NCI-H146 treated with DMSO at 0.1 percent for 48 hours (cell line): ENCODE data around the gene TAF3.
"Not testable (repeated sequence)": the region's sequence is repeated elsewhere in the genome, so short reads cannot be mapped to it uniquely, and the experiment has no call there.

Experiments
- DNase-seq: peaks from one replicate; lab custom pipeline; 2025; ENCODE audit not compliant: unreplicated experiment; lab: John Stamatoyannopoulos, UW

TAF3 gene

DNA sequence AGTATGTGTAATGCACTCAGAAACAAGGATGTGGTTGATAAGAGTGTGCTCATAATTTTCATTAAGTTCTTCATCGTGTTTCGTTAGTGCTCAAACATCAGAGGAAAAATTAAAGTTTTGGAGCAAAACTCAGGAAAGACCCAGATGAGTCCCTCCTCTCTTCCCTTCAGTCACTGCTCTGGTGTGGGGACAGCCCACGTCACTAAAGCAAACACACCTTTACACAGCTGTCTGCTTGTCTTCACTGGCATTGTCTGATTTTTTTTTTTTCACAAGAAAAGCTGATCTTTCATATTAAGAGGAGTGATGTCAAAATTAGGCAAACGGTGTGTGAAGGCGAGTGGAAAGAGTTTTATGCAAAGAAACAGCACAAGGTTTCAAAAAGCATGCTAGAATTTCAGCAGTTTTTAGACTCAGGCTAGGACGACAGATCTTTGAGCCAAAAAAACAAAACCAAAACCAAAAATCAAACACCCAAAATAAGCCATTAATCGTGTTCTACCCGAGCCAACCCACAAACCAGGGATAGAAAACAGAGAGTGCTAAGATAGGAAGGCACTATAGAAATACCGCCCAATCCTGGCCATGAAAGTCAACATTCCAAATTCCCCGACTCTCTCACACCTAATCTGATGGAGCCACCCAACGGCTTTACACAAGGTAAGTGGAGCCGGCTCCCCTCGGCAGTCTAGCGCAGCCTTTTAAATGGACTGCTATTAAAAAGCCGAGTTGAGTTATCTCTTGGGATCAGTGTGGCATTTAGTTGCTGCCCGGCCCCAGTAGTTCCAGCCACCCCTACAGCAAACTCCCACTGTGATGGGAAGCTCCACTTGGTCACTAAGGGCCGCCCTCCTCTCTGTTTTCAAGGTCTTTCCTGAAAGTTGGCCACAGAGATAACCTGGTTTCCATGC, 208.3 kb downstream of the TAF3 start:
- peak; percentile 49 for DNase-seq

DNA sequence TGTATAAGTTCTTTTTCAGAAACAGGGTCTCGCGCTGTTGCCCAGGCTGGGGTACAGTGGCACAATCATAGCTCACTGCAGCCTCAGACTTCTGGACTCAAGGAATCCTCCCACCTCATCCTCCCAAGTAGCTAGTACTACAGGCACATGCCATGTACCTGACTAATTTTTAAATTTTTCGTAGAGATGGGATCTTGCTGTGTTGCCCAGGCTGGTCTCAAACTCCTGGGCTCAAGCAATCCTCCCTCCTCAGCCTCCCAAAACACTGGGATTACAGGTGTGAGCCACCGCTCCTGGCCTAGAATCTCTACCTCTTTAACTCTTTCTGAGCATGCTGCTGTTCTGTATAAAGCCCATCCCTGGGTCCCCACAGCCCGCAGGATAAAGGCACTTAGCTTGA, 212.9 kb downstream of the TAF3 start:
- DNase-seq: not testable (repeated sequence)

DNA sequence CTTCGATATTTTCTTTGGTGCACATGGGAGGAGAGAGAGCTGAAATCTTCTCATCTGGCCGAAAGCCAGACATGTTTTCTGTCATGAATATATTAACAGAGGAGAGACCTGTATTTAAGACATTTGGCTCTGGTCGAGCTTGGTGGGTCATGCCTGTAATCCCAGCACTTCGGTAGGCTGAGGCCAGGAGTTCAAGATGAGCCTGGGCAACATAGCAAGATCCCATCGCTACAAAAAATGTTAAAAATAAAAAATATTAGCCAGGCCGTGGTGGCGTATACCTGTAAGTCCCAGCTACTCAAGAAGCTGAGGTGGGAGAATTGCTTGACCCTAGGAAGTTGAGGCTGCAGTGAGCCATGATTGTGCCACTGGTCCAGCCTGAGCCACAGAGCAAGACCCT, 214.3 kb downstream of the TAF3 start:
- no peak for DNase-seq

- DNase-seq: no peak
Observed at GRCh38 chr10:8033812-8034465, 215.6 kb downstream of the TAF3 start.

DNA sequence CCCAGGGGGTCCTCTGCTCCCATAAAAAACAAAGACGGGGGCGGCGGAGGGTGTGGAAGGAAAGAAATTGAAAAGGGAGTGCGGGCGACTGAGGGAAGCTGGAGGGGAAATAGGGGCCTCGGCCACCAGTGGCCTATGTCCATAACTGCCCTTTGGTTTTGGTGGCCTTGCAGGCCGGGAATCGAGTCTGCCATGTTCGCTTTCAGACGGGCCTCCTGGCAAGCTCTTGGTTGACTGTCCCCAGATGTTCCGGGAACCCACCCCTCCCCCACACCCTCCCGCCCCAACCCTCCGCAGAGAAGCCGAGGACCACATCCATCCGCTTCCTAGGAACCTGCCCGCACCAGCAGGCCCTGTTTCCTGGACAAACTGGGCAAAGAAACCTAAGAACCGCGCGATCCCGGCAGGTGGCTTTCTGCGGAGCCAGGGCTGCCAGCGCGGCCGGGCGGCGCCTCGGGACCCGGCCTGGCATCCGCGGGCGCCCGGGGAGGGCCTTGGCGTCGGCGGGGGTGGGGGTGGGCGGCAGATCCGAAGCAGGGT, 216.2 kb downstream of the TAF3 start:
- no peak for DNase-seq

- peak; percentile 32 for DNase-seq
Observed at GRCh38 chr10:8035006-8035640, 216.8 kb downstream of the TAF3 start.

DNA sequence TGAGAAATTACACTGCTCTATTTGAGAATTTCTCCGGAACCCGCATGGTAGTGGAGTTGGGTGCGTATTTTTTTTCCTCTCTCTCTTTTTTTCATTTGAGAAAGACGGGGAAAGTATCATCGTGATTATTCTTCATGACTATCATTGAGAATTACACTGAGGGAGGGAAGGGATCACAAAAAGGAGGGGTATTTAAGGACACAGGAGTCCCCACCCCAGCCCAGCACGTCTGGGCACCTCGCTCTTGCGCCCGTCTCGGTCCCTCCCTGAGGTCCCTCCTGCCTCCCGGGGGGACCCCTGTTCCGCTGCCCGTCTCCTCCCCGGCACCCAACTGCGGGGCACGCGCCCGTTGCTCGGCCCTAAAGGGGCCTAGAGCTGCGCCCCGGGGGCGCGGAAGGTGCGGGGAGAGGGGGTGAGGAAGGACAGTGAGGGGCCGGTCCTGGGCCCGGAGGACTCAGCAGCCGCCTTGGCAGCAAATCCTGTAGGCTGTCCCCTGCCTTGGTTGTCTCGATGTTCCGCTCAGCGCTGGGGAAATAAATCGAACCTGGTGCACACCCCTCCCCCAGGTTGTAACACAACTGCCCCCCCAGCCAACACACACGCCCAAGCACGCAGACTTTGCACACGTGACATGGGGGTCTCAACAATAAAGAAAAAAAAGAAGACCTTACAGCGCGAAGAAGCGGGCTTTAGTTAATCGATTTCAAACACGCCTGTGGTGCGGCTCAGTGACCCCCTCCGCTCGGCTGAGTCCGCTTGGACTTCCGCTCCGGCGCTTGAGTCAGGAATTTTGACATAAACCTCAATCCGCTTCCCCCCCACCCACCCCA, 217.6 kb downstream of the TAF3 start:
- DNase-seq: no peak

DNA sequence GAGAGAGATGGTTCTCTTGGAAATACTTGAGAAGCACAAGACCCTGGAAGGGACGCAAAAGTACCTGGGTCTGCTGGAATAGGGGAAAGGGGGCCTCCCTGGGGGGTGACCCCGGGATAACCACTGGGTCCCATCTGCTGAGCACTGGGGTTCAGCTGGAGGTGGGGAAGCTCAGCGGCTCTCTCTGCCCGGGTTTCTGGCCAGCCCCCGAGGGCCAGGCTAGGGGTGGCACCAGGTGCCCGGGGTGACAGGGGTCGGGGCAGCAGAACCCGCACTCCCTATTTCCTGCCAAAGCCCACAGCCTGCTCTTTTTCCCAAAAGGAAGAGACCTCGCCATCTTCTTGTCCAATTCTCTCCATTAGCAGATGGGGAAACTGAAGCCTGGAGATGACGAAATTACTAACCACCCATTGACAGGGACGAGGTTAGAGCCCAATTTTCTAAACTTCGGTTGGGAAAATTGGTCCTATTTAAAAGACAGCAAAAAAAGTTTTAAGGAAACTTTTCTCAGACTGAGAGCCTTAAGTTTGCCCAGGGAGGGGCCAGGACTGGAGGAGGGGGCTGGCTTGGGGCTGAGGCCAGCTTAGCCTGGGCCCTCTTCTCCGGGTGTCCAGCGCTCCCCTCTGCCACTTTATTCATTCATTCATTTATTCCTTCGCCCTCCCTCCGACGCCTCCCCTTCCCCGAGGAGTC, 218.3 kb downstream of the TAF3 start:
- no peak for DNase-seq

DNA sequence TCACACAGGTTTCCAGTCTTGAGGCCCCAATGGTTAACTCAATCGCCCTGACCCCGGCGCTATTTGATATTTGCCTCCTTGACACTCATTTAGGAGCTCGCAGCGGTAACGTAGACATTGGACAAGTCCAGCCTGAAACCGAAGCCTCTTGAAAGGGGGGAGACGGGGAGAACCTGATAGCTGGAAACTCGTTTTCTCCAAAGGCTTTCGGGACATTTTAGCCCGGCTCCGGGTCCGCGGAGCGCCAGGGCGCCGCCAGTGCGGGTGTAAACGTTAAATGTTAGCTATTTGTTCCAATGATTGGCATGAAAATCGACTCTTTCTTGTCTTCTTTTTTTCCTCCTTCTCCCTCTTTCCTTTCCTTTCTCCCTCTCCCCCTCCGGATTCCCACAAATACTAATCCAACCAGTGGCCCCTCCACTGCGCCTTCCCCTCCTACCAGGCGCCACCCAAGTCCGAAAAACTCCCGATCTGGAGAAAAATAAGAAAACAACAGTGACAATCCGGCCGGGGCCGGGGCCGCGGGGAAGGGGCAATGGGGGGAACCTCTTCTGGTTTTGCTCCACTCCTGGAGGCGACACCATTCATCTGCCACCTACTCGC, 219.0 kb downstream of the TAF3 start:
- DNase-seq: no peak

DNA sequence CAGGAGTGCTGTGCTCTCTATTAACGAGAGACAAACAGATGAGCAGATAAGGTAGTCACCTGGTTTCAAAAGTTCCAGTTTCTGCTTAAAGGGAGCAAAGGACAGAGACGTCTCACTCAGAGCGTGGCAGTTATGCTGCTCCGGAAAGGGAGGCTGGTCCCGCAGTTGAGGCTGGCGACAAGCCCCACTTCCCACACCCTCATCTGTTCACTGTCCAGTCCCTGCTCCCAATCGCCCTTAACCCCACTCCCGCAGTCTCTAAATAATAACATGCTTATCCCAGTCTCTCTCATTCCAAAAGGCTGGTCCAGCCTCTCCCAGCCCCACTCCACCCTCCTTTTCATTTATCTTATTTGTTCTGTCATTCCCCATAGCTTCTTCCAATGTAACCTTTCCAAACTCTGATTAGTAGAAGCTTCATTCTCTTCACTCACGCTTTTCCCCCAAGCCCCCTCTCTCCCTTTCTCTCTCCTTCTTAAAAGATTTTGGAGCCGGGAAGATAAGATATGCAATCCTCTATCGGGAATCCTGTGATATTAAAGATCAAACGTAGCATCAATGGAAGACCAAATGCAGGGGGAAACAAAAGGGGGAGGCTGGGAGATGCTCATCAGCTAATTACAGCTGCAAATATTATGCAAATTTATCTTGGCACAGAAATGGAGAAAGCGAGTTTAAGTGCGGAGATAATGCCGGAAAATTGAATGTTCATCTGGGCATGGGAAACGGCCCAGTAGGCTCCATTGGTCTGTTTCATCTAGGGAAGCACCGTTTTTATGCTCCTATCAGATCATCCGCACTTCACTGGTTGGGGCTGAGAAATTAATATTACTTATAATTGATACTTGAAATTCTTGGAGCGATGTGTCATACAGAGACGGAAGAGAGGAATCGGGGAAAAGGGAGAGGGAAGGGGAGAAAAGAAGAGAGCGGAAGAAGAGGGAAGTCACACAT, 219.9 kb downstream of the TAF3 start:
- no peak for DNase-seq

GRCh38 chr10:8039321-8039881, 221.1 kb downstream of the TAF3 start:
- peak; percentile 71 for DNase-seq

DNA sequence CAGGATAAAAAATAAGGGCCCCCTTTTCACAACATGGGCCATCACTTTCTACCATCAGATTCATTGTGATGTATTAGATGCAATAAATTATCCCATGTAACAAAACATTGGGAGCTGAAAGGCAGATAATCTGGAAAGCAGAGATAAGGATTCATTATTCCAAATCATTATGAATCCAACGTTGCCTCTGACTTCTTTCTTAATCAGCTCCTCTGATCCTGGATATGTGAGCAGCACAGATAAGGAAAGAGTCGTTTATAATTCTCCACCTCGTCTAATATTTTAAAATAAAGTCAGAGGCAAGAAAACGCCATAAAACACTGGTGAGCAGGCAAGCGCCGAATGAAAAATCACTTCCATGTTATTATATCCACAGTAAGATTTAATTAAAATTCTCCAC, 222.3 kb downstream of the TAF3 start:
- no peak for DNase-seq

- DNase-seq: no peak
Observed at GRCh38 chr10:8041284-8041991, 223.1 kb downstream of the TAF3 start.

GRCh38 chr10:8041992-8042720, 223.9 kb downstream of the TAF3 start:
- no peak for DNase-seq

- no peak for DNase-seq
Observed at GRCh38 chr10:8042721-8043568, 224.6 kb downstream of the TAF3 start.
